ENCODE measurements around the gene SPHK2.

Gene SPHK2

GRCh38 chr19:48645620-48646000, 26.3 kb downstream of the SPHK2 start:
- ChIA-PET CTCF (interaction anchor here (0.6 to 3.5 kb wide), 31 partner anchors 9 to 624 kb away, joined by 3 to 30 read pairs (median 4); partner anchors contain the start of gene HSD17B14), POLR2A (interaction anchor here (0.6 to 3.9 kb wide), 26 partner anchors 8 to 354 kb away, joined by 3 to 39 read pairs (median 4); partner anchors contain the start of genes BCAT2, DBP, FUT1 and RPL18)
- Histone ChIP-seq H3K4me1 (ENCODE audit: control insufficient read depth, insufficient read depth, low read length) (peaks cover 9% of the 10 kb centered on the region), H3K27ac (ENCODE audit: extremely low read depth, low read depth, low read length) (peak overlapping the region; percentile 70), H3K4me3 (ENCODE audit: low read depth, low read length) (peak overlapping the region; percentile 44), H3K36me3 (ENCODE audit: control insufficient read depth in 2 of 2, insufficient read depth in 1 of 2, low read length in 2 of 2) (no peaks in the 10 kb centered on the region), H3K9me3 (ENCODE audit: control insufficient read depth, insufficient read depth, low read depth, low read length) (no peaks in the 10 kb centered on the region)
- TF ChIP-seq ZNF23 (tag by site-specific recombination; IDR thresholded peaks at IDR 0.05; ENCODE audit: borderline replicate concordance) (peak; percentile 14; the same call in 1 of the 2 replicates), ZNF292 (tag by site-specific recombination; IDR thresholded peaks at IDR 0.05; ENCODE audit: borderline replicate concordance, low read depth) (no peak), IKZF3 (tag by site-specific recombination; IDR thresholded peaks at IDR 0.05) (no peak; the same call in 1 of the 2 replicates), ZNF624 (tag by site-specific recombination; IDR thresholded peaks at IDR 0.05) (no peak), ZNF138 (tag by site-specific recombination; IDR thresholded peaks at IDR 0.05; ENCODE audit: borderline replicate concordance) (no peak), ZFP41 (tag by site-specific recombination; IDR thresholded peaks at IDR 0.05; ENCODE audit: borderline replicate concordance) (no peak), ZNF211 (tag by site-specific recombination; IDR thresholded peaks at IDR 0.05; ENCODE audit: low read depth) (no peak), ZNF133 (tag by site-specific recombination; IDR thresholded peaks at IDR 0.05) (no peak), ZNF585B (tag by site-specific recombination; IDR thresholded peaks at IDR 0.05) (no peak), ZNF571 (tag by site-specific recombination; IDR thresholded peaks at IDR 0.05) (no peak), TCF7L2 (IDR thresholded peaks at IDR 0.05; ENCODE audit: borderline replicate concordance, low read depth, low read length) (no peak), ZNF155 (tag by site-specific recombination; IDR thresholded peaks at IDR 0.05) (no peak), MZF1 (tag by site-specific recombination; IDR thresholded peaks at IDR 0.05; ENCODE audit: borderline replicate concordance) (no peak), ZNF76 (tag by site-specific recombination; IDR thresholded peaks at IDR 0.05; ENCODE audit: borderline replicate concordance, low read depth) (no peak), ZBTB1 (tag by site-specific recombination; IDR thresholded peaks at IDR 0.05) (no peak), ZBTB6 (tag by site-specific recombination; IDR thresholded peaks at IDR 0.05) (no peak), HOXC10 (CRISPR knock-in tag; IDR thresholded peaks at IDR 0.05) (no peak), HOXD13 (CRISPR knock-in tag; IDR thresholded peaks at IDR 0.05; ENCODE audit: borderline replicate concordance) (no peak), ZSCAN23 (tag by site-specific recombination; IDR thresholded peaks at IDR 0.05) (no peak), PBX3 (CRISPR knock-in tag; IDR thresholded peaks at IDR 0.05) (no peak), ZNF626 (tag by site-specific recombination; IDR thresholded peaks at IDR 0.05) (no peak), ZNF514 (tag by site-specific recombination; IDR thresholded peaks at IDR 0.05) (no peak), GLI4 (tag by site-specific recombination; IDR thresholded peaks at IDR 0.05) (peak; percentile 5; the same call in 1 of the 2 replicates), ZBTB8A (tag by site-specific recombination; IDR thresholded peaks at IDR 0.05) (no peak), ZNF274 (IDR thresholded peaks at IDR 0.05; ENCODE audit: low read length) (no peak), ZNF274 (tag by site-specific recombination; IDR thresholded peaks at IDR 0.05; ENCODE audit: borderline replicate concordance) (0 out of 2 replicates have a peak, but pooled peaks have one; percentile 44), ZNF280C (tag by site-specific recombination; IDR thresholded peaks at IDR 0.05) (no peak), EGR2 (tag by site-specific recombination; IDR thresholded peaks at IDR 0.05; ENCODE audit: low read depth) (no peak), GLIS2 (tag by site-specific recombination; IDR thresholded peaks at IDR 0.05) (no peak), ZNF580 (tag by site-specific recombination; IDR thresholded peaks at IDR 0.05) (no peak), BCL11B (tag by site-specific recombination; IDR thresholded peaks at IDR 0.05; ENCODE audit: low read depth) (no peak), ZNF214 (tag by site-specific recombination; IDR thresholded peaks at IDR 0.05; ENCODE audit: borderline replicate concordance) (no peak), GFI1B (tag by site-specific recombination; IDR thresholded peaks at IDR 0.05) (no peak), ZFP37 (tag by site-specific recombination; IDR thresholded peaks at IDR 0.05) (peak; percentile 28; the same call in 1 of the 2 replicates)
- TF ChIP-seq, protein P1, sequence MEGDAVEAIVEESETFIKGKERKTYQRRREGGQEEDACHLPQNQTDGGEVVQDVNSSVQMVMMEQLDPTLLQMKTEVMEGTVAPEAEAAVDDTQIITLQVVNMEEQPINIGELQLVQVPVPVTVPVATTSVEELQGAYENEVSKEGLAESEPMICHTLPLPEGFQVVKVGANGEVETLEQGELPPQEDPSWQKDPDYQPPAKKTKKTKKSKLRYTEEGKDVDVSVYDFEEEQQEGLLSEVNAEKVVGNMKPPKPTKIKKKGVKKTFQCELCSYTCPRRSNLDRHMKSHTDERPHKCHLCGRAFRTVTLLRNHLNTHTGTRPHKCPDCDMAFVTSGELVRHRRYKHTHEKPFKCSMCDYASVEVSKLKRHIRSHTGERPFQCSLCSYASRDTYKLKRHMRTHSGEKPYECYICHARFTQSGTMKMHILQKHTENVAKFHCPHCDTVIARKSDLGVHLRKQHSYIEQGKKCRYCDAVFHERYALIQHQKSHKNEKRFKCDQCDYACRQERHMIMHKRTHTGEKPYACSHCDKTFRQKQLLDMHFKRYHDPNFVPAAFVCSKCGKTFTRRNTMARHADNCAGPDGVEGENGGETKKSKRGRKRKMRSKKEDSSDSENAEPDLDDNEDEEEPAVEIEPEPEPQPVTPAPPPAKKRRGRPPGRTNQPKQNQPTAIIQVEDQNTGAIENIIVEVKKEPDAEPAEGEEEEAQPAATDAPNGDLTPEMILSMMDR (tag by site-specific recombination; IDR thresholded peaks at IDR 0.05) = peak; percentile 39; the same call in 1 of the 2 replicates

All from HEK293 (cell line).